Activated CD4-positive, alpha-beta T cell treated with anti-CD3 and anti-CD28 coated beads, Interleukin-2, amount 50 U/mL, for 24 hours (primary cell): ENCODE results near the gene MYO7B.
"Not testable (repeated sequence)": the region's sequence is repeated elsewhere in the genome, so short reads cannot be mapped to it uniquely, and the experiment has no call there.

Experiments
- DNase-seq, 2 donors: peaks; one replicate each; pipeline ENCODE4 v3.0.0-alpha.2; 2020; ENCODE audit warnings: low read depth in 1 of 2, low spot score in 1 of 2

The MYO7B gene

DNA sequence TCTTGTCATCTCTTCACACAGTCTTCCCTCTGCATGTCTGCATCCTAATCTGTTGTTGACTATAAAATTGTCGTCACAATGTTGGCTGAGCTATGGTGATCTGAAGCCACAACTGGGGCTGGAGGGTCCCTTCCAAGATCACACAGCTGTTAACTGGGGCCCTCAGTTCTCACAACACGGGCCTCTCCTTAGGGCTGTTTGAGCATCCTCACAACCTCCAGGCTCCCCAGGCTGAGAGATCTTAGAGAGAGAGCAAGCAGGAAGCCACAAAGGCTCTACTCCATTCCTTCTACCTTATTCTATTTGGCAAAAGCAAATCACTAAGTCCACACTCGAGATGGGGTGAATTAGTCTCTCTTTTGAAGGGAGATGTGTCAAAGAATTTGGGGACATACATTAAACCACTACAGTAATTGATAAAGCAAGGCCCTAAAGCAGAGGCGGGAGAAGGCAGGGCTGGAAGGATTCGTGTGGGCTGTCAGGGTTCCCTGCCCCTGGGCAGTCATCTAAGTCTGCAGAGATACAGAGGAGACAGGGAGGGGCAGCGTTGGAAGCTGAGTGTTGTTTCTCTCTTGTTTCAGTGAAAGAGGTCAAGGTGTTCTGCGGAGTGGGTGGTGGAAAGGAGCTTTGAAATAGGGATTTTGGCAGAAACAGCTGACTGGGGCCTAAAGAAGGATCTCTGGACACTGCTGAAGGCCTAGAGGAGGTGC lies 15.9 kb downstream of the MYO7B start:
- no peak for DNase-seq

DNA sequence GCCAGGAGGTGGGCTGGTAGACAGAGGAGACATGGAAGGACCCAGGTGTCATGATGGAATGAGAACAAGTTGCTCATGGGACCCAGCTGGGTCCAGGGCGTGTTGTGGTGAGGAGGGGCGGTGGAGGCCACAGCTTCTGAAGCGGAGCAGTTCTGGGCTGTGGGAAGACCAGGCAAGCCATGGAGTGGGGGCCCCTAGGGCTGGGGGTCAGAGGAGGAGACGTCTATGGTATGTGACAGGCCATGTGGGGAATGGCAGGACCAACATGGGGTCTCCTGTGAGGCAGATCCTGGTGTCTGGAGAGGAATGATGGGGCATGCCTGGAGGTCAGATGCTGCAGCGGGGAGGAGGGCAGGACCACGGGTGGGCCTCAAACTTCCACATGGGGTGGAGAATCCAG lies 16.9 kb downstream of the MYO7B start:
- DNase-seq = no peak

DNA sequence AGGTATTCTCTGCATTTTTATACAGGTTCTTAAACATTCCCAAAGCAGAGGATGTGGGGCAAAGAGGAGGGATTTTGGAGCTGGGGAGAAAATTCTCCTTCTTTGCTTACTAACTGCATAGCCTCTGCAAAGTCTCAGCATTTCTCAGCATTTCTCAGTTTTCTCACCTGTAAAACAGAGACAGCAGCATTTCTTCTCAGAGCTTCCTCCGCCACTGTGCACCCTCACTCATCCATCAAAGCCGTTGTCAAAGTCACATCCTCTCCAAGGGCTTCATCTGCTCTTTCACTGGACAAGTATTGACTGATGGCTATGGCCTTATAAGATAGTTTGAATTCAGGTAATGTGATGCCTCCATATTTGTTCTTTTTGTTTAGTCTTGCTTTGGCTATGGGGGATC lies 17.4 kb downstream of the MYO7B start:
- no peak for DNase-seq

DNA sequence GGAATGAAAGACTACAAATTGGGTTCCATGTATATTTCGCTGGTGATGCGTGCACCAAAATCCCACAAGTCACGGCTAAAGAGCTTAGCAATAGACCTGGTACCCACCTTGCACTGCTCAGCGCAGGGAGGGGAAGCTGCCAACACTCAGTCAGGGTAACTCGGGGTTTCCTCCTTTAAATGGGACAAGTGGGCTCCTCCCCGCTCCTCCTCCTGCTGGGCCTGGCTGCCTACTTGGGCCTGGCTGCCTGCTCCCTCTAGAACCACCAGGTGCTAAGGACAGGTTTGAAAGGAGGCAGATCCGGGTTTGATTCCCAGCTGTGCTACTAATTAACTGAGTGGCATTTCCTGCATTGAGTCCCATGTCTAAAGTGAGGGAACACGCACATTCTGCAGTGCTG lies 23.4 kb downstream of the MYO7B start:
- no peak for DNase-seq

DNA sequence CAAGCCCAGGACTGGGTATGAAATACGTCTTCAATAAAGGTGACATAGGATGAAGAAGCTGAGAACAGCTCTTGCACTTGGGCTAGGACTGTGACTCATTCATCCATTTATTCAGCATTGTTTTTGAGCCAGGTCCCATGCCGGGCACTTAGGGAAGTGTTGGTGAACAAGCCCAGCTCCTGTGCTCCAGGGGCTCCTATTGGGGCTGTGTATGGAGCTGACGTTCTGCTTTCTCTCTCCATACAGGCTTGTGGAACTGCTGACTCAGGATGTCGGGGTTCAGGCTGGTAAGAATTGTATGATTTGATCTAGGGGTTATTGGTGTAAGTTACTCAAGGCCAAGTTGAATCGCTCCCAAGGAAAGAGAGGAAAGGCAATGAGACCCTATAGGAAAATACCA lies 24.0 kb downstream of the MYO7B start:
- DNase-seq = no peak

DNA sequence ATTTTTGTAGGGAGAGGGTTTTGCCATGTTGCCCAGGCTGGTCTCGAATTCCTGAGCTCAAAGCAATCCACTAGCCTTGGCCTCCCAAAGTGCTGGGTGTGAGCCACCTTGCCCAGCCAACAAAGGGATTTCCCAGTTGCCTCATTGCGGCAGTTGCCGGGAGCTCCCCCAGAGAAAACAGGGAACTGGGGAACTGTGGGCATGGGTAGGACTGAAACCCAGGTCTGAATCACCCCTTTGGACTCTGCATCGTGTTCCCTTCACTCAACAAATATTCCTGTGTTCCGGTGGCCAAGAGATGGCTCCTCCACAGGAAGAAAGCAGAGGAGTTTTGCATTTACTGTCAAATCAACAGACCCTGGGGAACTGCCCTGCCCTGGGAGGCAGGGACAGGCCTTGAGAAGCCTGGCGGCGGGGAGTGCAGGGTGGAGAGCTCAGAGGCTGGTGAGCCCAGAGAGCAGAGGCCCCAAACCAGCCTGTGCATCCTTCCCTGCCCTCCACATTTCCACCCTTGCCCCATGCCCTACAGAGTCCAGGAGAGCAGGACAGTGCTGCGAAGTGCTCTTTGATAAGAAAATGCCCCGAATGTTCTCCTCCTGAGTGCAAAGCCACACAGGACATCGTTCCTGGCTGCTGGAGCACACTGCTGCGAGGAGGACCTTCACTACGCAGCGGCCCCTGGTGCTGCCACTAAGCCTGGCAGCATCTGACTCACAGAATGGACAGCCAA lies 24.9 kb downstream of the MYO7B start:
- no peak for DNase-seq

DNA sequence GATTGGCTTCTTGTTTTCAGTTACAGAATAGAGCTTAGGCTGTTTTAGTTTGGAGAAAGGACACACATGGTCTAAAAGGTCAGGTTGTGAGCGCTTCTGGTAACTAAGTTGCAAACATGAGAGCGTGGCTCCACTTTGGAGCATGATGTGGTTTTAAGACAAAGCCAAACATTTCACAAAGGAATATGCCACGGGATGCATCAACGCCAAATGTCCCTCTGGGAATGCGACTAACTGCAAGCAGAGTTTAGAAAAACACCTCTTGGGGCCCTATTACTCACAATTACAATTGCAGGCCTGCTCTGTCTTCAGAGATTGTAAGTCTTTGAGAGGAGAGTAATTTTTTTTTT lies 25.4 kb downstream of the MYO7B start:
- no peak for DNase-seq

DNA sequence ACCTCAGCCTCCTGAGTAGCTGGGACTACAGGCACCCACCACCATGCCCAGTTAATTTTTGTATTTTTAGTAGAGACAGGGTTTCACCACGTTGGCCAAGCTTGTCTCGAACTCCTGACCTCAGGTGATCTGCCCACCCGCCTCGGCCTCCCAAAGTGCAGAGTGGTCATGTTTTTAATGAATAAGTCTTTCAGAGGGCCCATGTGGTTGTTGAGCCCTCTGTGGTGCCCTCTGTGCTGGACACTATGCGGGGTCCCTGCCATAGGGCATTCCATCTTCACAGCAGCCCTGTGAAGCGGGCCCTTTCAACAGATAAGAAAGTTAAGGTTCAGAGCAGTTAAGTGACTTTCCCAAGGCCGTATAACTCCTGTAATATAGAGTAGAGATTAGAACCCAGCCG lies 25.9 kb downstream of the MYO7B start:
- DNase-seq = no peak

DNA sequence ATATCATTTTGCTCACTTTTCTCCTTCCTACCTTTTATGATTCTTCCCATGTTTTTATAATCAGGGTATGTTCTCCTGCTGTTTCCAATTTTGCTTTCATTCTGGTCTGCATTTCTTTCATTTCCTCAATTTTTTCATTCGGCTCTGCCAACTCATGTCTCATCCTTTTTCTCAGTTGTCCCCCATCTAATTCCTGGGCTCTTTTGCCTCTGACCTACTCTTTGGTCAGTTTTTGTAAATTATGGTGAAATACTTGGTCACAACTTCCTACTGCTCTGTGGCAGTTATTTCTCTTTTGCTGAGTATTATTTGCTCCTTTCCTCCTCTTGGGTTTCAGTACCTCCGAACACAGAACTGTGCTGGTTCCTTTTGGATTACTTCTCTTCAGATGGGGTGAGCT lies 27.5 kb downstream of the MYO7B start:
- no peak for DNase-seq

DNA sequence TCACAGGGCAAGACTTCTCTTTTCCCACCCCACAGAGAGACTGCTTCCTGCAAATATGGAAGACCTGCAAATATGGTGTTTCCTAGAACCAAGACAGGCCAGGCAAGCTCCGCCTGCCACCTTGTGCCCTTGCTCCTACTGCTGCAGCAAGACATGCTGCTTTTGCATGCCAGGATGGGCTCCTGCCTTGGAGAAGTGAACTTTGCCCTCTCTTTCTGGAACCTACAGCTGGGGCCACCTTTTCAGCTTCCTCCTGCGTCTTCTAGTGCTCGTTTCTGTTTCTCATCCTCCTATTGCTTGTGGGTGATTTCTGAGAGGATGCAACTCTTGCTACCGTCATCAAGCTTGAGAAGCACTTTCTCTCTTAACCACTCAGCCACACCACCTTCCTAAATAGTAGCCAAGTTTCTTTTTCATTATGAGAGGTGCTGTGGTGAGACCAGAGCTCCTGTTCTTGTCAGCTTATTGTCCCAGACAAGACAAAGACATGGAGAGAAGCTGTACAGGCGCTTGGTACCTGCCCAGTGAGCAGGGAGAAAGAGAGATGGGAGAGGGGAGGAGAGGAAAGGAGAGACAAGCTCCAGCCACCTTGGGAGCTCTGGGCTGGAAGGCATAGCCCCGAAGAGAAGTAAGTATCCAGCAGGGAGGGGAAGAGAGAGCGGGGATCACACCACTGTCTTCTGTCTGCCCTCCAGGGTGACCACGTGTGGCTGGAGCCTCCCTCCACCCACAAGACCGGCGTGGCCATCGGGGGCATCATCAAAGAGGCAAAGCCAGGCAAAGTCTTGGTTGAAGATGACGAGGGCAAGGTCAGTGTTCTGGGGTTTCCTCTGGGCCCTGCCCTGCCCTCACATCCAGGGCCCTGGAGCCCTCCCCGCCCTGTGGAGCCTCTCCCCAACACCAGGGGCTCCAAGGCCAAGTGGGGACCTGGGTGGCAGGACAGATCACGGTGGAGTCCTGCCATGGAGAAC lies 28.3 kb downstream of the MYO7B start:
- no peak for DNase-seq

DNA sequence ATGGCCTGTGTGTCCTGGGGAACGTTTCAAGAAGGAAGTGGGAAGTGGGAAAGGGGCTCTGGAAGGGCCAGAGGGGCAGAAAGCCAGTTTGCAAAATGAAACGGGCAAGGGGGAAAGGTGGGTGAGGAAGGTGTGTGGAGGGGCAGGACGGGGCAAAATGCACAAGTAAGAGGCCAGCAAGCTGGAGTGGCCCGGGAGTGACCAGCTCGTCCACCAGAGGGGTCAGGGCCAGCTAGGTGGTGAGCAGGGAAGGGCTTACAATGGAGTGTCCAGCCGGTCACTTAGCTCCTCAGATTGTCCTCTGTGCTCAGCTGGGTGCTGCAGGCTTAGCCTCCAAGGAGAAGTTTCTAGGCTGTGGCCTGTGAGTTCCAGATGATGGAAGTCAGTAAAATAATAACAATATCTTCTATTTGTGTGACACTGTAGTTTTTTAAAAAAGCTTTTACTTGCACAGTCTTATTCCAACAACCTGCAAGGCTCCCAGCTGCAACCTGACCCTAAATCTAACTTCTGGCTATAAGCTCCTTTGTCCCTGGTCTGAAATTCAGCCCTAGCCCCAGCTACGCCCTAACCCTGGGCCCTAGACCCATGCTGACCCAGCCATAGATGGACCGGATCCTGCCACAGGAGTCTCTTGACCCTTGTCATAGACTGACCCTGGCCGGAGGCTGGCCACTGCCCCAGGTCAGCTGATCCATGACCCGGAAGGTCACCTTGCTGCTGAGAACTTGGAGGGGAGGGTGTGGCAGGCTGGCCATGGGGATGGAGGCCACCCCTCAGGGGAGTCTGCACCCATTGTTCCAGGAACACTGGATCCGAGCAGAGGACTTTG lies 29.2 kb downstream of the MYO7B start:
- DNase-seq = no peak

DNA sequence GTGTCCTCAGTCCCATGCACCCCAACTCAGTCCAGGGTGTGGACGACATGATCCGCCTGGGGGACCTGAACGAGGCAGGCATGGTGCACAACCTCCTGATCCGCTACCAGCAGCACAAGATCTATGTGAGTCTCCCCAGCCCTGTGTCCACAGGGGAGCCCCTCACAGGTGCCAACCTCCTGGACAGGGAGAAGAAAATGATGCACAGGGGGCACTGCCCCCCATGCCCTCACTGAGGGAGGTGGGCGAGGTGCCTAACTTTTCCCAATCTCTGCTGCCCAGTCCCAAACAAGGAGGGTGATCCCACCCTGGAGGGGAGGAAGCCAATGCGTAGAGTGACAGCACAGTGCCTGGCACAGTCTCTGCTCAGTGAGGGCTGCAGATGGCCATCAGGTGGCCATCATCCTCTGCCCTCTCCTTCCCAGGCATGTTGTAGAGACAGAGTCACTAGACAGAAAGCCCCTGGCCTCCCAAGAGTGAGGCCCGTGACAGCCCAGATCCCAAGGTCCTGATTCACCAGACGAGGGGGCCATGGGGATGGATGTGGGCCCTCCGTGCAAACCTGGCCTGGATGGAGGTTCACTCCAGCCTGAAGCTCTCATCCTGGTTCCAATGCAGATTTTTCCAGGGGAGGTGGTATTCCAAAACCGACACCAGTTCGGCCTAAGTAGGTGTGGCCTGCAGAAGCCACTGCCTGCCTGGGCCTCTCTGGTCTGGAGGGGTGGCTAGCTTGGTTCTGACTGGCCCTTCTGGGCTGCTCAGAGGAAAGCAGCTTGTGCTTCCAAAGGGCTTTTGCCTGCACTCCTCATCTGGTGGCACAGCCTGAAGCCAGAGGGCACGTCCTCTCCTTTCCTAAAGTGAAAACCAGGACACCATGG lies 30.0 kb downstream of the MYO7B start:
- DNase-seq = no peak

DNA sequence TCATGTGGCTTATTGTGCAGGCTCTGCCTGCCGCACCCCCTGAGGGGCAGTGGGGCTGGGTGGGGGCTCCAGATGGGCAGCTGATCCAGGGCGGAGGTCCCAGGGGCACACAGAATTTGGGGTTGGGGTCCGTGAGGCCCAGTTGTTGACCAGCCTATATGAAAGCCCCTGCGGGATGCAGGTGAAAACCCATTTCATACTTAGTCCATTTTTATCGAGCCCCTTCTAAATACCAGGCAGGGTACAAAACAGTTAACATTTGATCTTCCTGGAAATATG lies 30.6 kb downstream of the MYO7B start:
- no peak for DNase-seq

DNA sequence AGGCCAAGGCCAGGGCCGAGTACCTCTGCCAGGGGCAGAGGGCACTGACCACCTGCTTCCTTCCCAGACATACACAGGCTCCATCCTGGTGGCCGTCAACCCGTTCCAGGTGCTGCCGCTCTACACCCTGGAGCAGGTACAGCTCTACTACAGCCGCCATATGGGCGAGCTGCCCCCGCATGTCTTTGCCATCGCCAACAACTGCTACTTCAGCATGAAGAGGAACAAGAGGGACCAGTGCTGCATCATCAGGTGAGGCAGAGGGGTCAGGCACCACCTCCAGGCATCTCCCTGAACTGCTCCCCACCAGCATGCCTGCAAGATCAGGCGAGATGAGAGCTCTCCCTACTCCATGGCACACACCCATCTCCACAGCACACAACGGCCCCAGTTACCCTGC lies 31.1 kb downstream of the MYO7B start:
- no peak for DNase-seq

DNA sequence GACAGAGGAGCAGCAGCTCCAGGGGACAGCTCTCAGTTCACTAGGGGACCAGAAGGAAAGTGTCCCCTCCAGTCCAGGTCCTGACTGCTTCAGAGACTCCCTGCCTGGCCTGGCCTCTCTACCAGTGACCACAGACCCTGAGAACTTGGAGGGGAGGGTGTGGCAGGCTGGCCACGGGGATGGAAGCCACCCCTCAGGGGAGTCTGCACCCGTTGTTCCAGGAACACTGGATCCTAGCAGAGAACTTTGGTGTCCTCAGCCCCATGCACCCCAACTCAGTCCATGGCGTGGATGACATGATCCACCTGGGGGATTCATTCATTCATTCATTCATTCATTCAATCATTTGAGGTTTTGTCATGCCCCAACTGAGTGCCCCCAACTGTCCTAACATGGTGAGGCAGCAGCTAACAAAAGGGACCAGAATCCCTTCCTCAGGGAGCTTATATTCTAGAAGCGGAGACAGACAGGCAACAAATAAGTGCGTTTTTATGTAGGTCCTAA lies 31.9 kb downstream of the MYO7B start:
- no peak for DNase-seq

DNA sequence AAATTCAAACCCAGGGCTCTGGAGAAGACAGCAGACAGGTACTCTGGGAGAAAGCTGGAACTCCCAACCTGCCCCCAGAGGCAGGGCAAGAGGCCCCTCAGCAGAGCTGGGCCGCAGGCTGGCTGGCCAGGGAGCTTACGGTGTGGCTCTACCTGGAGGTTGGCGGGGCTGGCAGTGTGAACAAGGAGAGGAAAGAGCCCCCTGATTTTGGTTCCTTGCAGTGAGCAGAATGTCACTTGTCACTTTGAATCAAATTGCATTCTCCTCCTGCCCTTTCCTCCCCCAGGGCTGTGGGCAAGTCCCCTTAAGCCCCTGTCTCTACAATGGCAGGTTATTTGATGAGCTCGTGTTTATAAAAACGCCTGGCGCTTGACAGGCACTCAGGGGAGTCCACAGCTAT lies 32.6 kb downstream of the MYO7B start:
- no peak for DNase-seq

DNA sequence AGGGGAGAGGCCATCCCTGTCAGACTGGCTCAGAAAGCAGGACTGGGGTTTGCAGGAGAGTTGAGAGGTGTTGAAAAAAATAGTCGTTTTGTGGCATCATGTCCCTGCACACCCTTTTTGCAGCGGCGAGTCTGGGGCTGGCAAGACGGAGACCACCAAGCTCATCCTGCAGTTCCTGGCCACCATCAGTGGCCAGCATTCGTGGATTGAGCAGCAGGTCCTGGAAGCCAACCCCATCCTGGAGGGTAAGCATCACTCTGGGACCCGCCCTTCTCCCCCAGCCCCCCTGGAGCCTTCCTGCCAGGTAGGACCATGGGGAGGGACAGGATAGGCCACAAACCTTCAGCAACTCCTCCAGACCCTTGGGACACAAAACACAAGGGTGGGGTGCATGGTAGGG lies 34.2 kb downstream of the MYO7B start:
- DNase-seq = no peak

DNA sequence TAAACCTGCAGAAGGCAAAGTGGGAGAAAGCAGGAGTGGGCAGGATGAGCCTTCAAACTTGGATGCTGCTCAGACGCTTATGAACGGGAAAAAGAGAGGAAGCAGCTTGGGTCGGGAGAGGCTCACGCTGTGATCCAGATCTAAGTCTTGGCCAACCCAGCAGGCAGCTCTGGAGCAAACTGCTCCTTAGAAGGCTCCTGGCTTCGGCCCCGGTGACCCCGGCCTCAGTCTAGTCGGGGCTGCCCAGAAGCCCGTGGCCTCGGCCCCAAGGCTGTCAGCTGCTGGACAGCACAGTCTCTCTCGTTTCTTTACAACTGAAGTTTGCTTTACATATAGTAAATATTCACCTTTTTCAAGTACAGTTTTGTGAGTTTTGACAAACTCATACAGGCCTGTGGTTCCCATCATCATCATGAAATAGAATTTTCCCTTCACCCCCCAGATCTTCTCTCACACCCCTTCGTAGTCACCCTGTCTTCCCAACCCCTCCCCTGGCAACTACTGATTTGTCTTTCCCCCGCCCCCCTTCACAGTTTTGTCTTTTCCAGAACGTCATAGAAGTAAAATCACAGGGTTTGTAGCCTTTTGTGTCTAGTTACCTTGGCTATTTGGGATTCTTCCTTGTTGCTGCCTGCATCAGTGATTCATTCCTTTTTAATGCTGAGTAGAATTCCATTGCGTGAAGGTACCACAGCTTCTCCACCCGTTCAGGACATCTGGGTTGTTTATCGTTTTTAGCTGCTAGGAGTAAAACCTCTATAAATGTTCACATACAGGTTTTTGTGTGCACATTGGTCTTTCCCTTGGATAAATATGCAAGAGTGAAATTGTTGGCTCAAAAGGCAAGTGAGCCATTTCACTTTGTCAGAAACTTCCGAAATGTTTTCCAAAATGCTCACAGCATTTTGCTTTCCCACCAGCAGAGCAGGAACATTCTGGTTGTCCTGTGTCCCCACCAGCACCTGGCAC lies 35.1 kb downstream of the MYO7B start:
- DNase-seq = no peak

DNA sequence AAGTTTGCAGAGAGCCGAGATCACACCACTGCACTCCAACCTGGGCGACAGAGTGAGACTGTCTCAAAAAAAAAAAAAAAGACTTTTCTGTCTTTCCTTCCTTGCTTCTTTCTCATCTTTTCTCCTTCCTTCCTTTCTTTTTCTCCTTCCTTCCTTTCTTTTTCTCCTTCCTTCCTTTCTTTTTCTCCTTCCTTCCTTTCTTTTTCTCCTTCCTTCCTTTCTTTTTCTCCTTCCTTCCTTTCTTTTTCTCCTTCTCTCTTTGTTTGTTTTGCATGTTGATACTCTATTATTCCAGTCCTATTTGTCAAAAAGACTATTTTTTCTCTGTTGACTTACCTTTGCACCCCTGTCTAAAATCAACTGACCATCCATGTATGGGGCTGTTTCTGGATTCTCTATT lies 36.9 kb downstream of the MYO7B start:
- DNase-seq = not testable (repeated sequence)
